Neural progenitor cell (in vitro differentiated cells): Measurements from ENCODE around the gene CSRNP3. TPM values are rescaled to one million over a fixed set of nuclear protein-coding genes. Genes with fewer than 3 reads are reported as not detected.

ENCODE experiments used
- DNase-seq: peaks from one replicate; pipeline ENCODE4 v3.0.0-alpha.2; 2016; ENCODE audit warnings: low spot score
- H2AFZ ChIP-seq: fragments of 200-600 bp; sonication (generic); replicated peaks from 2 replicates; pipeline ENCODE4 v1.6.1; 2016; ENCODE audit warnings: antibody characterized with exemption
- H3F3A ChIP-seq: fragments of 200-600 bp; sonication (generic); 2 replicates; pipeline ENCODE4 v1.6.1; 2016; ENCODE audit warnings: antibody characterized with exemption, low read depth
- H3K27ac ChIP-seq: fragments of 200-600 bp; sonication (generic); 2 replicates; pipeline ENCODE4 v1.5.1; 2016; ENCODE audit warnings: mild to moderate bottlenecking
- H3K27me3 ChIP-seq: fragments of 200-600 bp; sonication (generic); 2 replicates; pipeline ENCODE4 v1.6.1; 2016; ENCODE audit warnings: mild to moderate bottlenecking, moderate library complexity
- H3K36me3 ChIP-seq: fragments of 200-600 bp; sonication (generic); 2 replicates; pipeline ENCODE4 v1.5.1; 2016
- H3K4me1 ChIP-seq: fragments of 200-600 bp; sonication (generic); 2 replicates; pipeline ENCODE4 v1.6.1; 2016; ENCODE audit warnings: mixed run types
- H3K4me2 ChIP-seq: fragments of 200-600 bp; sonication (generic); 2 replicates; pipeline ENCODE4 v1.6.1; 2016
- H3K4me3 ChIP-seq: fragments of 200-600 bp; sonication (generic); 2 replicates; pipeline ENCODE4 v1.5.1; 2016
- H3K79me2 ChIP-seq: fragments of 200-600 bp; sonication (generic); 2 replicates; pipeline ENCODE4 v1.6.1; 2016; ENCODE audit warnings: low read depth
- H3K9ac ChIP-seq: fragments of 200-600 bp; sonication (generic); 2 replicates; pipeline ENCODE4 v1.6.1; 2016
- H3K9me3 ChIP-seq: fragments of 200-600 bp; sonication (generic); 2 replicates; pipeline ENCODE4 v1.5.1; 2016; ENCODE audit warnings: low read depth
- H4K20me1 ChIP-seq: fragments of 200-600 bp; sonication (generic); 2 replicates; pipeline ENCODE4 v1.6.1; 2016; ENCODE audit warnings: low read depth
- H3K27ac Mint-ChIP-seq: 3 replicates; pipeline ENCODE4 v1.8.0; 2021; ENCODE audit warnings: mixed read lengths
- H3K27me3 Mint-ChIP-seq: 2 replicates; pipeline ENCODE4 v1.8.0; 2022; ENCODE audit warnings: low read depth, mild to moderate bottlenecking, inconsistent platforms, moderate library complexity, mixed read lengths; ENCODE audit not compliant: insufficient read depth
- H3K36me3 Mint-ChIP-seq: 3 replicates; pipeline ENCODE4 v1.8.0; 2021; ENCODE audit warnings: mixed read lengths
- H3K4me1 Mint-ChIP-seq: 3 replicates; pipeline ENCODE4 v1.8.0; 2021; ENCODE audit warnings: mixed read lengths
- H3K4me3 Mint-ChIP-seq: 3 replicates; pipeline ENCODE4 v1.8.0; 2021; ENCODE audit warnings: mild to moderate bottlenecking, moderate library complexity, mixed read lengths
- H3K9me3 Mint-ChIP-seq: 3 replicates; pipeline ENCODE4 v1.8.0; 2020; ENCODE audit warnings: mixed read lengths
- EZH2 ChIP-seq: fragments of 200-600 bp; sonication (generic); IDR thresholded peaks from 2 replicates; pipeline ENCODE4 v1.6.1; 2017; ENCODE audit warnings: antibody characterized with exemption, mild to moderate bottlenecking, moderate library complexity
- EZH2phosphoT487 ChIP-seq: fragments of 200-600 bp; sonication (generic); IDR thresholded peaks from 2 replicates; pipeline ENCODE4 v1.6.1; 2017; ENCODE audit warnings: antibody characterized with exemption
- total RNA-seq: library from RNA; depleted of rRNA; stranded (reverse); fragments of >200 nt; gene quantifications from 2 replicates; pipeline ENCODE4 v1.2.3, GENCODE V29; 2015; ENCODE audit warnings: low replicate concordance
- TF ChIP-seq, protein P1 (sequence below): fragments of 200-600 bp; sonication (generic); IDR thresholded peaks from 2 replicates; pipeline ENCODE4 v1.5.1; 2017; ENCODE audit warnings: antibody characterized with exemption, mild to moderate bottlenecking

Gene CSRNP3
- total RNA-seq, 1 donor from 2014 or later = 16.9 TPM

DNA sequence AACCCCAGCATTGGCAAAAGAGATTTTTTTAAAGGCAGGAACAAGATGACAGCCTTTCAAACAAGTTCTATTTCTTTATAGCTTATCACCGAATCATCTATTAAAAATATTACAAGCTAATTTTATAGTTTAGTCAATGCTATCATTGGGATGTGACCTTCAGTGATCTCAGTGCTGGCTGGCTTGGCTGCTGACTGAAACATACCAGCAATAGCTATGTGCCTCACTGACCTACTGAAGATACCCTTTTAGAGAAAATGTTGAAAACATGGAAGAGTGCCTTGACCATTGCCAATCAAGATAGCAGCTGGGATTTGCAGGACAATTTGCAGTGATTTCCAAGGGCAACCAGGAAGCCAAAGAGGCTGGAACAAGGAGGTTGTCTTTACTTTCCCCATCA, 44.0 kb downstream of the CSRNP3 start:
- no peaks in the 10 kb centered on the region for H3K36me3 ChIP-seq
- no peaks in the 10 kb centered on the region for H3K9me3 ChIP-seq
- H3K4me1 ChIP-seq = no peaks in the 10 kb centered on the region
- H3K27ac Mint-ChIP-seq = no peak overlapping the region
- no peaks in the 10 kb centered on the region for H3F3A ChIP-seq
- no peaks in the 10 kb centered on the region for H3K27me3 ChIP-seq
- no peak overlapping the region for H3K27ac ChIP-seq
- peaks cover 7% of the 10 kb centered on the region for H3K9me3 Mint-ChIP-seq
- no peaks in the 10 kb centered on the region for H3K79me2 ChIP-seq
- H2AFZ ChIP-seq = no peak overlapping the region
- H3K4me2 ChIP-seq = no peak overlapping the region
- H3K36me3 Mint-ChIP-seq = peaks cover 25% of the 10 kb centered on the region
- no peak overlapping the region for H3K4me3 Mint-ChIP-seq
- no peak overlapping the region for H3K9ac ChIP-seq
- no peak overlapping the region for H3K4me3 ChIP-seq
- TF ChIP-seq EZH2 (no peak), EZH2phosphoT487 (no peak)
- TF ChIP-seq, protein P1, sequence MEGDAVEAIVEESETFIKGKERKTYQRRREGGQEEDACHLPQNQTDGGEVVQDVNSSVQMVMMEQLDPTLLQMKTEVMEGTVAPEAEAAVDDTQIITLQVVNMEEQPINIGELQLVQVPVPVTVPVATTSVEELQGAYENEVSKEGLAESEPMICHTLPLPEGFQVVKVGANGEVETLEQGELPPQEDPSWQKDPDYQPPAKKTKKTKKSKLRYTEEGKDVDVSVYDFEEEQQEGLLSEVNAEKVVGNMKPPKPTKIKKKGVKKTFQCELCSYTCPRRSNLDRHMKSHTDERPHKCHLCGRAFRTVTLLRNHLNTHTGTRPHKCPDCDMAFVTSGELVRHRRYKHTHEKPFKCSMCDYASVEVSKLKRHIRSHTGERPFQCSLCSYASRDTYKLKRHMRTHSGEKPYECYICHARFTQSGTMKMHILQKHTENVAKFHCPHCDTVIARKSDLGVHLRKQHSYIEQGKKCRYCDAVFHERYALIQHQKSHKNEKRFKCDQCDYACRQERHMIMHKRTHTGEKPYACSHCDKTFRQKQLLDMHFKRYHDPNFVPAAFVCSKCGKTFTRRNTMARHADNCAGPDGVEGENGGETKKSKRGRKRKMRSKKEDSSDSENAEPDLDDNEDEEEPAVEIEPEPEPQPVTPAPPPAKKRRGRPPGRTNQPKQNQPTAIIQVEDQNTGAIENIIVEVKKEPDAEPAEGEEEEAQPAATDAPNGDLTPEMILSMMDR = no peak
- H3K4me1 Mint-ChIP-seq = no peaks in the 10 kb centered on the region
- DNase-seq = no peak
- no peaks in the 10 kb centered on the region for H4K20me1 ChIP-seq
- no peaks in the 10 kb centered on the region for H3K27me3 Mint-ChIP-seq

DNA sequence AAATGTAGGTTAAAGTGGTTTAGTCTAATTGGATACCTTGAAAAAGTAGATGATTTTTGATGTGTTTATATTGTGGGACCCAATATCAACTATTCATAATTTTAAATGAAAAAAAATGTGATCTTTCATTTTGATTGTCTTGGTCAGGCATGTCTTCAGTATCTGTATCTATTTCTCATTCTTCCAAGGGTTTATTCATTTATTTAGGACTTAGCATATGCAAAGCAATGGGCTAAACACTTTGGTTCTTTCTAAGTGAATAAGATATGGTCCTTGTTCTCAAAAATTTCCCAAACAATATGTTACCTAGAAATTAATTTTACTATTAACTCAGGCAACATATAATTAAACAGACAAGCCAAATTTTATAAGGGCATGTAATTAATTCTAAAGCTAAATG, 49.1 kb downstream of the CSRNP3 start:
- H3K36me3 ChIP-seq = peaks cover 6% of the 10 kb centered on the region
- no peak overlapping the region for H3K4me3 Mint-ChIP-seq
- TF ChIP-seq, protein P1 = no peak
- TF ChIP-seq EZH2phosphoT487 (no peak), EZH2 (no peak)
- H2AFZ ChIP-seq = no peak overlapping the region
- no peak overlapping the region for H3K9ac ChIP-seq
- no peak for DNase-seq
- H3F3A ChIP-seq = no peaks in the 10 kb centered on the region
- H3K27ac Mint-ChIP-seq = no peak overlapping the region
- no peaks in the 10 kb centered on the region for H3K9me3 ChIP-seq
- no peak overlapping the region for H3K27ac ChIP-seq
- no peaks in the 10 kb centered on the region for H3K4me1 Mint-ChIP-seq
- H3K4me2 ChIP-seq = no peak overlapping the region
- peaks cover 32% of the 10 kb centered on the region for H3K36me3 Mint-ChIP-seq
- no peaks in the 10 kb centered on the region for H3K79me2 ChIP-seq
- H4K20me1 ChIP-seq = no peaks in the 10 kb centered on the region
- no peaks in the 10 kb centered on the region for H3K4me1 ChIP-seq
- no peaks in the 10 kb centered on the region for H3K27me3 ChIP-seq
- peaks cover 2% of the 10 kb centered on the region for H3K9me3 Mint-ChIP-seq
- H3K4me3 ChIP-seq = no peak overlapping the region
- H3K27me3 Mint-ChIP-seq = no peaks in the 10 kb centered on the region

DNA sequence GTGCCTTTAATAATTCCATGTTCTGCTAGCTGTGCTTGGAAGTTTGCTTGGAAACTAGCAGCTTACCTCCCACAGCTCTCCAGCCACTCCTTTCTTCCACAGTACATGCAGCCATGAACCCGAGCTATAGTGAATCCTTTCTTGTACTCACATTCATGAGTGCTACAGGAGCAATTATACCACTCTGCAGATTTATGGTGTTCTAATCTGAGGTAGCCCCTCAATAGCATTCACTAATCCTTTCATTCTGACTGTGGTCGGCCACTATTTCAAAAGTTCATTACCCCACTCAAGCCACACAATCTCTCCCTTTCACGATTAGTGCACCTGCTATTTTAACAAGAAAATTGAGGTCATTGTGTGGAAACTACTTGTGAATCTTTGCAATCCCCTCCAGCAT, 53.2 kb downstream of the CSRNP3 start:
- TF ChIP-seq EZH2phosphoT487 = no peak
- DNase-seq = no peak
- H3K9me3 ChIP-seq = no peaks in the 10 kb centered on the region
- H3K27ac Mint-ChIP-seq = no peak overlapping the region
- no peak overlapping the region for H3K27ac ChIP-seq
- H3K9ac ChIP-seq = no peak overlapping the region
- no peaks in the 10 kb centered on the region for H3K27me3 ChIP-seq
- no peaks in the 10 kb centered on the region for H3K4me1 Mint-ChIP-seq
- H3K4me2 ChIP-seq = no peak overlapping the region
- no peak overlapping the region for H3K4me3 ChIP-seq
- H3K27me3 Mint-ChIP-seq = no peaks in the 10 kb centered on the region
- no peaks in the 10 kb centered on the region for H3K4me1 ChIP-seq
- no peak overlapping the region for H2AFZ ChIP-seq
- no peaks in the 10 kb centered on the region for H3F3A ChIP-seq
- H3K4me3 Mint-ChIP-seq = no peak overlapping the region
- no peaks in the 10 kb centered on the region for H3K79me2 ChIP-seq
- no peaks in the 10 kb centered on the region for H3K9me3 Mint-ChIP-seq
- H4K20me1 ChIP-seq = no peaks in the 10 kb centered on the region
- peaks cover 33% of the 10 kb centered on the region for H3K36me3 Mint-ChIP-seq
- peaks cover 6% of the 10 kb centered on the region for H3K36me3 ChIP-seq

GRCh38 chr2:165524720-165525119, 55.2 kb downstream of the CSRNP3 start:
- Mint-ChIP-seq H3K9me3 (peaks cover 7% of the 10 kb centered on the region), H3K36me3 (peaks cover 38% of the 10 kb centered on the region), H3K4me3 (no peak overlapping the region), H3K27me3 (peaks cover 2% of the 10 kb centered on the region), H3K4me1 (no peaks in the 10 kb centered on the region), H3K27ac (no peak overlapping the region)
- H3K9me3 ChIP-seq = no peaks in the 10 kb centered on the region
- H3K4me3 ChIP-seq = no peak overlapping the region
- no peak overlapping the region for H3K9ac ChIP-seq
- H3K79me2 ChIP-seq = no peaks in the 10 kb centered on the region
- TF ChIP-seq EZH2 = no peak
- TF ChIP-seq, protein P1 = no peak
- TF ChIP-seq EZH2phosphoT487 = no peak
- H3K4me1 ChIP-seq = no peaks in the 10 kb centered on the region
- peaks cover 3% of the 10 kb centered on the region for H3K36me3 ChIP-seq
- no peak overlapping the region for H3K4me2 ChIP-seq
- H3F3A ChIP-seq = no peaks in the 10 kb centered on the region
- no peak overlapping the region for H2AFZ ChIP-seq
- no peaks in the 10 kb centered on the region for H3K27me3 ChIP-seq
- H4K20me1 ChIP-seq = no peaks in the 10 kb centered on the region
- no peak for DNase-seq
- H3K27ac ChIP-seq = no peak overlapping the region
